GM23338 (cell line): ENCODE measurements around the gene GPR22. TPM values are rescaled to one million over a fixed set of nuclear protein-coding genes. Genes with fewer than 3 reads are reported as not detected.

Experiments
- ATAC-seq: fragments of 200-7000 bp; cut with Tn5 transposase; 3 replicates; pipeline ENCODE4 v1.9.1; 2020
- DNase-seq: peaks from one replicate; pipeline ENCODE4 v3.0.0-alpha.2; 2015; ENCODE audit warnings: low spot score
- H2AFZ ChIP-seq: fragments of 200-600 bp; sonication (generic); 2 replicates; pipeline ENCODE4 v1.8.0; 2016; ENCODE audit warnings: antibody characterized with exemption, mild to moderate bottlenecking, moderate library complexity
- H3F3A ChIP-seq: fragments of 200-600 bp; sonication (generic); replicated peaks from 2 replicates; pipeline ENCODE4 v1.8.0; 2017; ENCODE audit warnings: antibody characterized with exemption, mixed run types, low read depth
- H3K27ac ChIP-seq: fragments of 200-600 bp; sonication (generic); 2 replicates; pipeline ENCODE4 v1.6.1; 2016; ENCODE audit warnings: low read depth
- H3K27me3 ChIP-seq: fragments of 200-600 bp; sonication (generic); 2 replicates; pipeline ENCODE4 v1.8.0; 2016; ENCODE audit warnings: mild to moderate bottlenecking, mixed run types, moderate library complexity; ENCODE audit not compliant: insufficient read depth
- H3K36me3 ChIP-seq: fragments of 200-600 bp; sonication (generic); 2 replicates; pipeline ENCODE4 v1.8.0; 2016; ENCODE audit warnings: mild to moderate bottlenecking; ENCODE audit not compliant: insufficient read depth
- H3K4me1 ChIP-seq: fragments of 200-600 bp; sonication (generic); 2 replicates; pipeline ENCODE4 v1.8.0; 2016; ENCODE audit warnings: mild to moderate bottlenecking, moderate library complexity; ENCODE audit not compliant: insufficient read depth
- H3K4me2 ChIP-seq: fragments of 200-600 bp; sonication (generic); 2 replicates; pipeline ENCODE4 v1.7.1; 2017; ENCODE audit warnings: mixed run types
- H3K4me3 ChIP-seq: fragments of 200-600 bp; sonication (generic); 2 replicates; pipeline ENCODE4 v1.6.1; 2016; ENCODE audit warnings: mixed run types
- H3K79me2 ChIP-seq: fragments of 200-600 bp; sonication (generic); replicated peaks from 2 replicates; pipeline ENCODE4 v1.8.0; 2017; ENCODE audit warnings: mild to moderate bottlenecking; ENCODE audit not compliant: insufficient read depth
- H3K9me2 ChIP-seq: fragments of 200-600 bp; sonication (generic); 2 replicates; pipeline ENCODE4 v1.8.0; 2017; ENCODE audit not compliant: insufficient read depth
- H4K20me1 ChIP-seq: fragments of 200-600 bp; sonication (generic); replicated peaks from 2 replicates; pipeline ENCODE4 v1.8.0; 2017; ENCODE audit warnings: mild to moderate bottlenecking; ENCODE audit not compliant: insufficient read depth
- H3K27ac Mint-ChIP-seq: 2 replicates; pipeline ENCODE4 v1.8.0; 2020; ENCODE audit warnings: inconsistent platforms, mild to moderate bottlenecking, moderate library complexity, mixed read lengths
- H3K27me3 Mint-ChIP-seq: 3 replicates; pipeline ENCODE4 v1.8.0; 2022; ENCODE audit warnings: low read depth, mild to moderate bottlenecking, moderate library complexity, mixed read lengths, inconsistent platforms; ENCODE audit not compliant: insufficient read depth, poor library complexity
- H3K36me3 Mint-ChIP-seq: 3 replicates; pipeline ENCODE4 v1.8.0; 2021; ENCODE audit warnings: low read depth, mild to moderate bottlenecking, inconsistent platforms, moderate library complexity, mixed read lengths
- H3K4me1 Mint-ChIP-seq: 3 replicates; pipeline ENCODE4 v1.8.0; 2020; ENCODE audit warnings: mild to moderate bottlenecking, inconsistent platforms, mixed read lengths
- H3K4me3 Mint-ChIP-seq: 3 replicates; pipeline ENCODE4 v1.8.0; 2021; ENCODE audit warnings: moderate library complexity, mild to moderate bottlenecking, inconsistent platforms, mixed read lengths
- H3K9me3 Mint-ChIP-seq: 3 replicates; pipeline ENCODE4 v1.8.0; 2020; ENCODE audit warnings: moderate library complexity, mild to moderate bottlenecking, inconsistent platforms, mixed read lengths
- CREB1 ChIP-seq: fragments of 250-450 bp; sonication (Bioruptor Pico); IDR thresholded peaks from 2 replicates; pipeline ENCODE4 v1.5.0; 2020; ENCODE audit warnings: low read depth, mild to moderate bottlenecking, moderate library complexity
- ETS1 ChIP-seq: IDR thresholded peaks from 2 replicates; pipeline ENCODE4 v1.6.1; 2016; ENCODE audit warnings: antibody characterized with exemption
- EZH2 ChIP-seq: fragments of 200-600 bp; sonication (generic); IDR thresholded peaks from one replicate; pipeline ENCODE4 v1.8.0; 2017; ENCODE audit warnings: antibody characterized with exemption, mild to moderate bottlenecking, low read depth; ENCODE audit not compliant: unreplicated experiment
- EZH2phosphoT487 ChIP-seq: fragments of 200-600 bp; sonication (generic); IDR thresholded peaks from one replicate; pipeline ENCODE4 v1.8.1; 2018; ENCODE audit warnings: antibody characterized with exemption; ENCODE audit not compliant: unreplicated experiment
- JUNB ChIP-seq: IDR thresholded peaks from one replicate; pipeline ENCODE4 v1.6.1; 2016; ENCODE audit warnings: antibody characterized with exemption; ENCODE audit not compliant: unreplicated experiment
- NANOG ChIP-seq: IDR thresholded peaks from 2 replicates; pipeline ENCODE4 v1.6.1; 2016; ENCODE audit warnings: antibody characterized with exemption, borderline replicate concordance
- POLR2AphosphoS5 ChIP-seq: IDR thresholded peaks from 2 replicates; pipeline ENCODE4 v1.6.1; 2016; ENCODE audit warnings: antibody characterized with exemption, low read depth
- STAT1 ChIP-seq: IDR thresholded peaks from one replicate; pipeline ENCODE4 v1.6.1; 2016; ENCODE audit warnings: antibody characterized with exemption; ENCODE audit not compliant: unreplicated experiment
- ZNF114 ChIP-seq: fragments of 250-450 bp; sonication (Bioruptor Pico); IDR thresholded peaks from 2 replicates; pipeline ENCODE4 v1.5.0; 2020; ENCODE audit warnings: mild to moderate bottlenecking, moderate library complexity
- ZNF331 ChIP-seq: fragments of 250-450 bp; sonication (Bioruptor Pico); IDR thresholded peaks from 2 replicates; pipeline ENCODE4 v1.5.0; 2020; ENCODE audit warnings: low read depth, mild to moderate bottlenecking, moderate library complexity
- ZNF462 ChIP-seq: fragments of 250-450 bp; sonication (Bioruptor Pico); IDR thresholded peaks from 2 replicates; pipeline ENCODE4 v1.5.0; 2020; ENCODE audit warnings: mild to moderate bottlenecking, moderate library complexity
- polyA plus RNA-seq: library from polyadenylated mRNA; unstranded; fragments of >200 nt; fragmentation: Nextera tagmentation; extraction: Ambion mirVana; gene quantifications from 2 replicates; pipeline ENCODE4 v1.2.1, GENCODE V29; 2016
- total RNA-seq: library from RNA; depleted of rRNA; stranded (reverse); fragments of >200 nt; shearing (Covaris generic); gene quantifications from 2 replicates; pipeline ENCODE4 v1.2.3, GENCODE V29; 2014
- TF ChIP-seq, protein P1 (sequence below): IDR thresholded peaks from one replicate; pipeline ENCODE4 v1.6.1; 2018; ENCODE audit warnings: antibody characterized with exemption; ENCODE audit not compliant: unreplicated experiment

GPR22 gene
- total and polyA plus RNA-seq, 2 experiments from 2014 or later: 3.4 TPM; not detected in 1

DNA sequence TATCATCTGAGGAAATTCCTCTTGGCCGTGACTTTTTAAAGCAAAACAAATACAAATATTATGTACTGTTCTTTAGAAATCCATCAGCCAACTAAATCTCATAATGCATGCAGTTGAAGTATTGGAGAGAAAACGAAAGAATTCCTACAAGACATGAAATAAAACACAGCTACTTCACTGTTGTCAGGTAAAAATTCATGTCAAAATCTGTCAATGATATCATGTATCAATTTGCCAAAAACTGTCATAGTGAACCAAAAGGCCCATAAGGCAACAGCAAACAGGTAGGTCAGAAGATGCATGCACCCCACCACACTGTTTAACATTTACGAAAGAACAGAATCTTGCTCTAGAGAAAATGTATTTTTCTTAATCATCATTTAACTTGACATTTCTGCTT, 2.3 kb downstream of the GPR22 start (continued):
- TF ChIP-seq ETS1: no peak
- TF ChIP-seq CREB1 (CRISPR knock-in tag): no peak
- TF ChIP-seq, protein P1, sequence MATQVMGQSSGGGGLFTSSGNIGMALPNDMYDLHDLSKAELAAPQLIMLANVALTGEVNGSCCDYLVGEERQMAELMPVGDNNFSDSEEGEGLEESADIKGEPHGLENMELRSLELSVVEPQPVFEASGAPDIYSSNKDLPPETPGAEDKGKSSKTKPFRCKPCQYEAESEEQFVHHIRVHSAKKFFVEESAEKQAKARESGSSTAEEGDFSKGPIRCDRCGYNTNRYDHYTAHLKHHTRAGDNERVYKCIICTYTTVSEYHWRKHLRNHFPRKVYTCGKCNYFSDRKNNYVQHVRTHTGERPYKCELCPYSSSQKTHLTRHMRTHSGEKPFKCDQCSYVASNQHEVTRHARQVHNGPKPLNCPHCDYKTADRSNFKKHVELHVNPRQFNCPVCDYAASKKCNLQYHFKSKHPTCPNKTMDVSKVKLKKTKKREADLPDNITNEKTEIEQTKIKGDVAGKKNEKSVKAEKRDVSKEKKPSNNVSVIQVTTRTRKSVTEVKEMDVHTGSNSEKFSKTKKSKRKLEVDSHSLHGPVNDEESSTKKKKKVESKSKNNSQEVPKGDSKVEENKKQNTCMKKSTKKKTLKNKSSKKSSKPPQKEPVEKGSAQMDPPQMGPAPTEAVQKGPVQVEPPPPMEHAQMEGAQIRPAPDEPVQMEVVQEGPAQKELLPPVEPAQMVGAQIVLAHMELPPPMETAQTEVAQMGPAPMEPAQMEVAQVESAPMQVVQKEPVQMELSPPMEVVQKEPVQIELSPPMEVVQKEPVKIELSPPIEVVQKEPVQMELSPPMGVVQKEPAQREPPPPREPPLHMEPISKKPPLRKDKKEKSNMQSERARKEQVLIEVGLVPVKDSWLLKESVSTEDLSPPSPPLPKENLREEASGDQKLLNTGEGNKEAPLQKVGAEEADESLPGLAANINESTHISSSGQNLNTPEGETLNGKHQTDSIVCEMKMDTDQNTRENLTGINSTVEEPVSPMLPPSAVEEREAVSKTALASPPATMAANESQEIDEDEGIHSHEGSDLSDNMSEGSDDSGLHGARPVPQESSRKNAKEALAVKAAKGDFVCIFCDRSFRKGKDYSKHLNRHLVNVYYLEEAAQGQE: no peak
- no peak for TF ChIP-seq JUNB
- TF ChIP-seq STAT1: no peak
- TF ChIP-seq ZNF114 (CRISPR knock-in tag): no peak

- H3K27me3 ChIP-seq: no peaks in the 10 kb centered on the region
- Mint-ChIP-seq H3K4me1 (peaks cover 8% of the 10 kb centered on the region), H3K36me3 (no peaks in the 10 kb centered on the region), H3K27me3 (no peaks in the 10 kb centered on the region), H3K27ac (no peak overlapping the region), H3K9me3 (no peaks in the 10 kb centered on the region), H3K4me3 (no peak overlapping the region)
- ATAC-seq: no peak
- H3K4me3 ChIP-seq: no peak overlapping the region
- H3F3A ChIP-seq: no peaks in the 10 kb centered on the region
- H2AFZ ChIP-seq: no peak overlapping the region
- no peaks in the 10 kb centered on the region for H3K4me1 ChIP-seq
- H3K36me3 ChIP-seq: no peaks in the 10 kb centered on the region
- no peaks in the 10 kb centered on the region for H4K20me1 ChIP-seq
- no peaks in the 10 kb centered on the region for H3K9me2 ChIP-seq
- H3K79me2 ChIP-seq: no peaks in the 10 kb centered on the region
- DNase-seq: no peak
- H3K27ac ChIP-seq: no peak overlapping the region
- no peak overlapping the region for H3K4me2 ChIP-seq
- TF ChIP-seq POLR2AphosphoS5 (no peak), ZNF331 (CRISPR knock-in tag) (no peak), NANOG (no peak), EZH2phosphoT487 (no peak), JUNB (no peak), ZNF462 (CRISPR knock-in tag) (no peak), EZH2 (no peak), STAT1 (no peak)
- TF ChIP-seq, protein P1: no peak
Measured at GRCh38 chr7:107474104-107474521, 4.3 kb downstream of the GPR22 start.
